NCI-H1417 treated with DMSO at 0.1 percent for 48 hours (cell line): ENCODE results near the gene MED27.

Experiments used
- DNase-seq: peaks from one replicate; lab custom pipeline; 2025; lab: John Stamatoyannopoulos, UW

The MED27 gene

GRCh38 chr9:131835151-131835910, 244.3 kb downstream of the MED27 start:
- no peak for DNase-seq

GRCh38 chr9:131834721-131835120, 244.9 kb downstream of the MED27 start:
- DNase-seq: no peak

GRCh38 chr9:131833906-131834305, 245.8 kb downstream of the MED27 start:
- no peak for DNase-seq

- DNase-seq: no peak
Measured at GRCh38 chr9:131833083-131833482, 246.6 kb downstream of the MED27 start.

- no peak for DNase-seq
Measured at GRCh38 chr9:131831380-131832165, 248.1 kb downstream of the MED27 start.

- DNase-seq: no peak
Measured at GRCh38 chr9:131827821-131828369, 251.8 kb downstream of the MED27 start.

- no peak for DNase-seq
Measured at GRCh38 chr9:131826966-131827525, 252.6 kb downstream of the MED27 start.

GRCh38 chr9:131826053-131826452, 253.6 kb downstream of the MED27 start:
- no peak for DNase-seq

- no peak for DNase-seq
Measured at GRCh38 chr9:131824953-131825495, 254.6 kb downstream of the MED27 start.

- DNase-seq: no peak
Measured at GRCh38 chr9:131824155-131824594, 255.5 kb downstream of the MED27 start.

GRCh38 chr9:131823701-131824146, 255.9 kb downstream of the MED27 start:
- no peak for DNase-seq

GRCh38 chr9:131818089-131818488, 261.6 kb downstream of the MED27 start:
- no peak for DNase-seq

- no peak for DNase-seq
Measured at GRCh38 chr9:131817627-131818026, 262.0 kb downstream of the MED27 start.

- DNase-seq: no peak
Measured at GRCh38 chr9:131817073-131817472, 262.6 kb downstream of the MED27 start.

GRCh38 chr9:131815970-131816873, 263.4 kb downstream of the MED27 start:
- no peak for DNase-seq

GRCh38 chr9:131814707-131815106, 265.0 kb downstream of the MED27 start:
- DNase-seq: no peak

- no peak for DNase-seq
Measured at GRCh38 chr9:131813116-131813515, 266.6 kb downstream of the MED27 start.

- no peak for DNase-seq
Measured at GRCh38 chr9:131812116-131812790, 267.4 kb downstream of the MED27 start.

- no peak for DNase-seq
Measured at GRCh38 chr9:131811405-131811804, 268.3 kb downstream of the MED27 start.

- no peak for DNase-seq
Measured at GRCh38 chr9:131810351-131811170, 269.1 kb downstream of the MED27 start.
